Endodermal cell (in vitro differentiated cells): ENCODE data around the gene CAPN12. TPM values are rescaled to one million over a fixed set of nuclear protein-coding genes. Genes with fewer than 3 reads are reported as not detected.

Experiments
- DNase-seq: peaks from one replicate; pipeline ENCODE4 v3.0.0-alpha.2; 2017
- H3K27ac ChIP-seq: 2 replicates; pipeline ENCODE4 v1.5.1; 2013; ENCODE audit warnings: mild to moderate bottlenecking, low read depth, low read length, moderate library complexity
- H3K27me3 ChIP-seq: 2 replicates; pipeline ENCODE4 v1.6.1; 2013; ENCODE audit warnings: mild to moderate bottlenecking, low read length, moderate library complexity; ENCODE audit not compliant: insufficient read depth, control insufficient read depth, poor library complexity, severe bottlenecking
- H3K36me3 ChIP-seq: 2 replicates; pipeline ENCODE4 v1.7.0; 2013; ENCODE audit warnings: mild to moderate bottlenecking, low read length, moderate library complexity; ENCODE audit not compliant: control insufficient read depth, insufficient read depth
- H3K4me1 ChIP-seq: one replicate; pipeline ENCODE4 v1.7.0; 2013; ENCODE audit warnings: low read length; ENCODE audit not compliant: control insufficient read depth, insufficient read depth
- H3K4me3 ChIP-seq: 2 replicates; pipeline ENCODE4 v1.5.1; 2013; ENCODE audit warnings: mild to moderate bottlenecking, low read length, moderate library complexity
- H3K9ac ChIP-seq: 2 replicates; pipeline ENCODE4 v1.6.1; 2013; ENCODE audit warnings: mild to moderate bottlenecking, low read length, moderate library complexity; ENCODE audit not compliant: poor library complexity, severe bottlenecking; ENCODE audit errors: extremely low read depth
- H3K9me3 ChIP-seq: 2 replicates; pipeline ENCODE4 v1.6.1; 2013; ENCODE audit warnings: mild to moderate bottlenecking, low read length, moderate library complexity; ENCODE audit not compliant: control insufficient read depth
- H3K27ac Mint-ChIP-seq: 2 replicates; pipeline ENCODE4 v1.8.0; 2020; ENCODE audit warnings: mixed read lengths
- H3K27me3 Mint-ChIP-seq: 2 replicates; pipeline ENCODE4 v1.8.0; 2021; ENCODE audit warnings: mild to moderate bottlenecking, mixed read lengths; ENCODE audit not compliant: insufficient read depth
- H3K36me3 Mint-ChIP-seq: 2 replicates; pipeline ENCODE4 v1.8.0; 2020; ENCODE audit warnings: low read depth, mixed read lengths
- H3K4me1 Mint-ChIP-seq: 2 replicates; pipeline ENCODE4 v1.8.0; 2020; ENCODE audit warnings: mixed read lengths
- H3K4me3 Mint-ChIP-seq: 2 replicates; pipeline ENCODE4 v1.8.0; 2020; ENCODE audit warnings: mild to moderate bottlenecking, moderate library complexity, mixed read lengths
- H3K9me3 Mint-ChIP-seq: 2 replicates; pipeline ENCODE4 v1.8.0; 2020; ENCODE audit warnings: mild to moderate bottlenecking, mixed read lengths
- CTCF ChIP-seq: fragments of 200-600 bp; sonication (generic); conservative IDR thresholded peaks from 2 replicates; pipeline ENCODE4 v1.5.0; 2021; ENCODE audit warnings: antibody characterized with exemption, mild to moderate bottlenecking
- WGBS, 2 experiments: methylation state at CpG; one replicate each; pipeline versions ENCODE4 v1.1.5 to v1.1.7; 2013; ENCODE audit warnings: missing lambda C conversion rate in 2 of 2, mixed read lengths in 1 of 2; ENCODE audit not compliant: insufficient coverage in 1 of 2, insufficient read length in 1 of 2; 5-methylcytosine and 5-hydroxymethylcytosine counted together
- total RNA-seq, 2 donors: library from RNA; stranded (reverse); fragmentation: NEBNext Ultra II Directional in 1 of 2; extraction: Animal tissue kit (Norgen Biotek cat#: 25700) in 1 of 2; gene quantifications; 2 replicates in 1 of 2; 3 replicates in 1 of 2; pipeline ENCODE4 v1.2.1, GENCODE V29; 2021

CAPN12 gene
- total RNA-seq, 2 donors from 2014 or later: 14.5 to 83.0 TPM

- H3K4me1 Mint-ChIP-seq: peaks cover 21% of the 10 kb centered on the region
- no peak overlapping the region for H3K4me3 Mint-ChIP-seq
- no peak overlapping the region for H3K9ac ChIP-seq
Observed at GRCh38 chr19:38722947-38723605, 21.2 kb downstream of the CAPN12 start.

GRCh38 chr19:38721979-38722773 lies 22.1 kb downstream of the CAPN12 start:
- Histone ChIP-seq H3K36me3 (peaks cover 74% of the 10 kb centered on the region), H3K9me3 (no peaks in the 10 kb centered on the region), H3K4me3 (no peak overlapping the region), H3K9ac (peak overlapping the region; percentile 22), H3K4me1 (peaks cover 24% of the 10 kb centered on the region), H3K27me3 (no peaks in the 10 kb centered on the region), H3K27ac (peak overlapping the region; percentile 67)
- Mint-ChIP-seq H3K4me1 (peaks cover 21% of the 10 kb centered on the region), H3K4me3 (no peak overlapping the region), H3K27me3 (no peaks in the 10 kb centered on the region), H3K27ac (peak overlapping the region; percentile 88), H3K9me3 (no peaks in the 10 kb centered on the region), H3K36me3 (peaks cover 62% of the 10 kb centered on the region)
- no peak for DNase-seq
- no peak for TF ChIP-seq CTCF
- WGBS, 2 experiments: 75 to 76% methylated on average over 5 to 17 of the region's 17 CpGs

More at GRCh38 chr19:38722947-38723605, 21.2 kb downstream of the CAPN12 start:
- Mint-ChIP-seq H3K36me3 (peaks cover 63% of the 10 kb centered on the region), H3K9me3 (no peaks in the 10 kb centered on the region), H3K27me3 (no peaks in the 10 kb centered on the region), H3K27ac (peak overlapping the region; percentile 88)
- Histone ChIP-seq H3K36me3 (peaks cover 76% of the 10 kb centered on the region), H3K27ac (no peak overlapping the region), H3K4me1 (peaks cover 24% of the 10 kb centered on the region), H3K27me3 (no peaks in the 10 kb centered on the region), H3K9me3 (no peaks in the 10 kb centered on the region), H3K4me3 (no peak overlapping the region)
- peak; percentile 78 for DNase-seq
- no peak for TF ChIP-seq CTCF
- 83 to 86% methylated on average over 4 to 10 of the region's 10 CpGs for WGBS, 2 experiments

- Histone ChIP-seq H3K36me3 (peaks cover 74% of the 10 kb centered on the region), H3K27me3 (no peaks in the 10 kb centered on the region), H3K4me1 (peaks cover 24% of the 10 kb centered on the region), H3K9ac (peak overlapping the region; percentile 6), H3K27ac (no peak overlapping the region), H3K4me3 (no peak overlapping the region), H3K9me3 (no peaks in the 10 kb centered on the region)
- TF ChIP-seq CTCF: no peak
- Mint-ChIP-seq H3K9me3 (no peaks in the 10 kb centered on the region), H3K4me1 (peaks cover 21% of the 10 kb centered on the region), H3K36me3 (peaks cover 61% of the 10 kb centered on the region), H3K27ac (peak overlapping the region; percentile 70), H3K4me3 (no peak overlapping the region), H3K27me3 (no peaks in the 10 kb centered on the region)
- WGBS, 2 experiments: 84 to 95% methylated on average over 6 to 20 of the region's 20 CpGs
- DNase-seq: no peak
Observed at GRCh38 chr19:38721496-38721895, 22.8 kb downstream of the CAPN12 start.
